Hematopoietic multipotent progenitor cell treated with erythropoietin and hydrocortisone succinate and interleukin-3 and kit ligand, for 4 days (in vitro differentiated cells): ENCODE results near the gene STAT4.

ENCODE experiments used
- DNase-seq: peaks from one replicate; pipeline ENCODE4 v3.0.0-alpha.2; 2015

Gene STAT4

GRCh38 chr2:191081411-191082155 lies 69.2 kb downstream of the STAT4 start:
- DNase-seq, result peak; percentile 50

GRCh38 chr2:191078165-191078867 lies 72.5 kb downstream of the STAT4 start:
- no peak for DNase-seq

DNA sequence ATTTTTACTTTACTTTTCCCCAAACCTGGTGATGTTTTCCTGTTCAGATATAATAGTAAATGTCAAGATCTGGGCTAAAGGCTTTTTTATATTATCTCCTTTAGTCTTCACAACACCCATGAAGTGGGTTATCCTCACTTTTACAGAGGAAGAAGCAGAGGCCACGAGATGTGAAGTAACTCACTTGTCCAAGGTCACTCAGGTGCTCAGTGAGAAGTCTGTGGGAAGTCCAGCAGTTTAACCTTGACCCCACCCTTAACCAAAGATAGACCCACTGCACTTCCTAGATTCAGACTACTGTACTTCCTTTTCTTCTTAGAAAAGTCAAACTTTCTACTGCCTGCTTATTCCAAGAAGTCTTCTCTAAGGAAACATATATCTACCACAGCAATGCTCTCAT lies 80.5 kb downstream of the STAT4 start:
- no peak for DNase-seq

DNA sequence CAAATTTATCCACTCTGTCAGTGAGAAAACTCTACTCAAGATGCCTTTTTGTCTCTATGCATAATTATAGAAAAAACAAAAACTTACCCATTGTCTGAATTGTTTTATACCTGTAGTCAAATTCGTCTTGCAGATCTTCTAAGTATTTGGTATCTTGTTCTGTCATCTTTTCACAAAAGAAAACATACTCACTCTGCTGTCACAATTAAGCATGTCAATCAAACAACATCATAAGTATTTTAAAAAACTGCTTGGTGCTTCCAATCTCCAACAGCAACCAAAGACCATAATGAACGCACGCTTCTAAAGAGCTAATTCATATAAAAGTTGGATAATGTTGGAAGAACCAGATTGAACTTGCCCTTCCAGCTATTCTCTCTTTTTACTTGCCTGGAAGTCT lies 81.2 kb downstream of the STAT4 start:
- DNase-seq, result no peak

DNA sequence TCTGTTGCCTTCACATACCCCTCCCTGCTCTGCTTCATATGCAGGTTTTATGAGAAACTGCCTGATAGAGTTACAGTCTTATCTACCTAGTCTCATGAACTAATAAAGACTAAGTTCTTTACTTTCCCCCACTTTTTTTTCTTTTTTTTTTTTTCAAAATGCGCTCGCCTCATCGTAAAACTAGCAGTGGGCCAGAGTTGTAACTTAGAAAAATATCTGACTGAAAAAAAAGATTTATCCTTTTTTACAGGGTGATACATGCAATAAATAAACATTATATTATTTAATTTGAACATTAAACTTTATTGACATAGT lies 83.9 kb downstream of the STAT4 start:
- no peak for DNase-seq

- peak; percentile 65 for DNase-seq
Observed at GRCh38 chr2:191066197-191066918, 84.4 kb downstream of the STAT4 start.

GRCh38 chr2:191065785-191066184 lies 85.0 kb downstream of the STAT4 start:
- peak; percentile 42 for DNase-seq

DNA sequence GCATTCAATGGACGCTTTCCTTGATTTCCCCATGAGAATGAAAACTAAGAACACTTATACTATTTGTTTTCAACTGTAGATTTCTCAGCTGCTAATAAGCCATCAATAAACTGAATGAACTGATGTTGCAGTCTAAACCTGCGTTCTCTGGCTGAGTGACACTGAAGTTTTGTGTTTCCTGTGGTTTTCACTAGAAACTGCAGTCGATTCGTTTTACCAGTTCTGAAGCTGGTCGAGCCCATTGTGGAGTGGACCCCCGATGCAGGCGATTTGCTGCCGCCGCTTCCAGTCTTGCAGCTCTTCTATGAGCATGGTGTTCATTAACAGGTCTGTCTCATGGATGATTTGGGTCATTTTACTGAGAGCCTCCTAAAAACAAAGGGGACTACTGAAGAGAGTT lies 86.2 kb downstream of the STAT4 start:
- peak; percentile 87 for DNase-seq

DNA sequence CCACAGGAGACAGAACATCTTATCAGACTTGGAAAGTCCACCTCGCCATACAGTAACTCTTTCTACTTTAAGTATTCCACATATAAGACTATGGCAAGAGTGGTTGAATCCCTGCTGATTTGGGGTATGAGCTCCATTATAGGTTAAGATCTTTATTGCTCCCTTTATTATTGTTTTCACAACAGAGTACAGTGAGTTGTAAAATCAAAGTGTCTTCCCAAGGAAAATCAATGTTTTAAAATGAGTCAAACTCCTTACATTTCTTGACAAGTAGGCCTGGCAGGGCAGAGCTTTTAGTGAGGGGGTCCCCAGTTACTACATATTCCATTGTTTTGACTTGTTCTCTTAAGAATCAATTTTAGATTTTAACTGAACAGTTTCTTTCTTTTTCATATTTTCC lies 87.2 kb downstream of the STAT4 start:
- no peak for DNase-seq

DNA sequence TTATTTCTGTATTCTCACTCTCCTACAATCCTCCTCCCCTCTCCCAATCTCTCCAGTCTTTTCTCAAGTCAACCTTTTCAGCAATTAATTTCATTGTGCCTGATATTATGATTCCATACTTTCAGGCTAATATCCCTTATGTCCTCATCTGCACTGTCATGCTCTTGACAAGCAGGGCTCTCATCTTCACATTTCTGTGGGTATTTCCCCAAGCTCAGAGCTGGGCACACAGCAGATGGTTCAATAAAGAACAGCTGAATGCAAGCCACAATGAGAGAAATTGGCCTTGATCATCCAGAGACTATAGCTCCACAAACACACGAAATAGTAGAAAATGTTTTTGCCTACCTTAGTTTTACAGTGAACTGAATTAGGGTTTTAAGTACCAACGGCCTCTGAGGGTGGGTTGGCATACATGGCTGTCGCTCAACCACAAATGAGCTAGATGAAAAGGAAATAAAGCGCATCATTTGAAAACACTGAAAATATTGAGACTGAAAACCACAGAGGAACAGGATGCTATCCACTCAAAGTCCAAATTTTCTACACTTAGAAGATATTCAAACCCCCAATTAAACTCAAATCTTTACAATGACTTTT lies 89.3 kb downstream of the STAT4 start:
- no peak for DNase-seq

- no peak for DNase-seq
Observed at GRCh38 chr2:191059308-191059707, 91.5 kb downstream of the STAT4 start.

DNA sequence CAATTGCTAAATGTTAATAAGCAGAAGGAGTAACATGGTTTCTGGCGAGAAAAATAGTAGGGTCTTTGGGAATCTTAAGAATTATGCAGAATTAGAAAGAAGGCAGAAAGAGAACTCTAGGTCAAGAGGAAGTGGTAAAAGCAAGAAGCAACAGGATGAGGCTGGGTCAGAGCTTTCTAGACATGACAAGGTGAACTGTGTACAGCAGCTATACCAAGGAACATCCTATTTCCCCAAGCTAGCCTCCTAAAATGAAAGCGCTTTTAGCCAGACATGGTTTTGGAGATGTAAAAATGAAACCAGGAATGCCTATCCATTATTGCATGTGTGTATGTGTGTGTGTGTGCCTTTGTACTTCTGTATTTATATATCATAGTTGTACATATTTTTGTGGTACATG lies 94.6 kb downstream of the STAT4 start:
- DNase-seq, result peak; percentile 63

GRCh38 chr2:191053256-191053655 lies 97.5 kb downstream of the STAT4 start:
- no peak for DNase-seq

GRCh38 chr2:191051825-191052778 lies 98.7 kb downstream of the STAT4 start:
- peak; percentile 87 for DNase-seq

- no peak for DNase-seq
Observed at GRCh38 chr2:191051177-191051576, 99.6 kb downstream of the STAT4 start.

DNA sequence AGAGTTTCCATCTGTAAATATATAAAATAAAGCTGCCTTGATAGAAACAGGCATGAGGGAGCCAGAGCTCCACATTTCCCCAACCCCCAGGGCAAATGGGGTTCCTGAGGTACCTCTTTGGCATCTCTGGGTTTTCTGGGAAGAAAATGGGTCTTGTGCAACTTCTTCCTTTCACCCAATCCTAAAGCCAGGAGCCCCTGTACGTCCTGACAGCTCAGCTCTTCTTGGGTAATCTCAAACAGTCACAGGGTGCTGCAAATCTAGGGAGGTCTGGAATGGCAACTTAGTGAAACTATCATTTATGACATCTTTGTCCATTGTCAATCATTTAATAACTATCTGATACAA lies 100.2 kb downstream of the STAT4 start:
- no peak for DNase-seq

DNA sequence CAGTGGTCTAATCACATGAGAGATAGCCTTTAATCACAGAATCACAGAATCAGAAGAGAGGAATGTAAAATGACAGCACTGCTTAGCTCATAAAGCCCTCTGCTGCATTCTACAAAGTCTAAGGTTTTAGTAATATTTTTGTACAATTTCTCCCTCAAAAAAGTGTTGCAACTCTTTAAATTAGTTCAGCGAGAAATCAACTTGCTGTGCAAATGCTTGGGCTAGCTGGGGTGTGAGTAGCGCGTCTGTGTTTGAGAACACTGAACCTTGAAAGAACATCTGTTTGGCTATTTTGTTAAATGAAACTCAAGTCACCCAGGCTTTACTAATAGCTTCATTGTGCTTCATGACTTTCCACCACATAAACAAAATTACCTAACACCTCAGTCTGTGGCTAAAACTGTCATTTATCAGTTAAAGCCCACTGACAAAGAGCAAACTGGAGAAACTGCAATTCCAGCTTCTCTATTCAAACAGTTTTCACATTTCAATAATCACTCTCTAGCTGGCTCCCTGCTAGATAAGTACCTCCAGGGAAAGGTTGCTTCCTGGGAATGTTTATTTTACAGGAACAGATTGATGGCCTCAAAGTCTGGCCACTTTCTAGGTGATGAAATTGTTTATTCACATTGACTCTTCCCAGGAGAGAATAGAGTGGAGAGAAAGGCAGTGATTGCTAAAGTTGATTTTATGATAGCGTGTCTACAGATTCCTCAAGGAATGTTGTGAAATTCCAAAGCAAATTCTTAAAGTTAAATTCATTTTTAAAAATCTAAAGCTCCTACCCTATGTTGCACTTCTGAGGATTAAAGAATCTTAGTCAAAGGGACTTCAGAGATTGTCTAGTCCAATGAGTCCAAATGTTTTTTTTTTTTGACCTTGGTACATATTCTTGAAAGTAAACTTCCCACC lies 100.8 kb downstream of the STAT4 start:
- DNase-seq, result peak; percentile 51

- no peak for DNase-seq
Observed at GRCh38 chr2:191048073-191048472, 102.7 kb downstream of the STAT4 start.

GRCh38 chr2:191045141-191045540 lies 105.7 kb downstream of the STAT4 start:
- DNase-seq, result no peak

DNA sequence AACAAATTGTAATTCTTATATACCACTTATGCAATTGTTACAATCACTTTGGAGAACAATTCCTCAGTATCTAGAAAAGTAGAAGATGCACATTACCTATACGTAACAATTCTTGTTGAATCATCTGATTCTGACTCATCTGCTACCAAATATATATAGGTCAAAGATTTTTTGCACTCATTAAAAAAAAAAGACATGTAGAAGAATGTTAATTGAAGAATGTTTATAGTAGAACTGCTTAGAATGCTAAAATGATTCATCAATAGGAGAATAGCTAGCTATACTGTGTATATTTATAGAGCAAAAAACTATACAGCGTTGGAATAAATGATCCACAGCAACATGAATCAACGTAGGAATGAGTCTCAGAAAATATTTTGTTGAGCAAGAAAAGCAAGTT lies 107.4 kb downstream of the STAT4 start:
- DNase-seq, result no peak

- no peak for DNase-seq
Observed at GRCh38 chr2:191041418-191042161, 109.2 kb downstream of the STAT4 start.
